ENCODE data around the gene ANKRD23. TPM values are rescaled to one million over a fixed set of nuclear protein-coding genes. Genes with fewer than 3 reads are reported as not detected.
"Not testable (repeated sequence)": the region's sequence is repeated elsewhere in the genome, so short reads cannot be mapped to it uniquely, and the experiment has no call there.

The ANKRD23 gene
- total and polyA plus RNA-seq, 2 experiments from 2014 or later: 1.8 to 4.4 TPM

- Histone ChIP-seq H3K27ac (no peak overlapping the region), H3K9me2 (replicated peaks; ENCODE audit: insufficient read depth) (no peaks in the 10 kb centered on the region), H3K4me3 (no peak overlapping the region), H3K27me3 (no peaks in the 10 kb centered on the region), H4K20me1 (ENCODE audit: insufficient read depth, poor library complexity, severe bottlenecking) (peaks cover 57% of the 10 kb centered on the region), H3K9me3 (ENCODE audit: low read depth) (no peaks in the 10 kb centered on the region), H3K79me2 (peaks cover 54% of the 10 kb centered on the region), H2AFZ (no peak overlapping the region), H3K4me2 (no peak overlapping the region), H3K36me3 (replicated peaks; ENCODE audit: insufficient read depth, low read depth) (no peaks in the 10 kb centered on the region), H3K4me1 (ENCODE audit: insufficient read depth) (peaks cover 38% of the 10 kb centered on the region)
- DNase-seq (ENCODE audit: low spot score): no peak
- 98% methylated on average over 18 of the region's 19 CpGs for WGBS (ENCODE audit: low lambda C conversion rate, missing lambda C conversion rate)
- no peak for TF ChIP-seq EZH2phosphoT487 (IDR thresholded peaks at IDR 0.05; ENCODE audit: low read depth, severe bottlenecking, unreplicated experiment)
- no peak for TF ChIP-seq EZH2 (IDR thresholded peaks at IDR 0.05; ENCODE audit: borderline replicate concordance)
- no peak for TF ChIP-seq CTCF (IDR thresholded peaks at IDR 0.05; ENCODE audit: poor library complexity)
Measured at GRCh38 chr2:96863575-96864342, 19.9 kb upstream of the ANKRD23 start.

DNA sequence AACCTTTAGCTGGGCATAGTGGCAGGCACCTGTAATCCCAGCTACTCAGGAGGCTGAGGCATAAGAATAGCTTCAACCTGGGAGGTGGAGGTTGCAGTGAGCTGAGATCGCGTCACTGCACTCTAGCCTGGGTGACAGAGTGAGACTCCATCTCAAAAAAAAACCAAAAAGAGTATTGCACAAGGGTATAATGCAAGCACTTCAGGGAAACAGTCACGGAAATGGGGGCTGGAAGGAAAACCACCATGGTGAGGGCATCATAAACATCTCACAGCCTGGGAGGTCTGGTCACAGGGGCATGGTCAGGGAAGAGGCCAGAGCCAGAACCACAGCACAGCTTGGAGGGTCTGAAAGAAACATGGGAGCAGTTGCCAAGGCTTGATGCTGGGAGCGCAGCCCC is 19.2 kb upstream of the ANKRD23 start:
- peaks cover 54% of the 10 kb centered on the region for H4K20me1 ChIP-seq (ENCODE audit: insufficient read depth, poor library complexity, severe bottlenecking)
- H3K4me2 ChIP-seq; H3K9me2 ChIP-seq (replicated peaks; ENCODE audit: insufficient read depth); H3K36me3 ChIP-seq (replicated peaks; ENCODE audit: insufficient read depth, low read depth); H3K4me3 ChIP-seq; H3K27me3 ChIP-seq; DNase-seq (ENCODE audit: low spot score); H2AFZ ChIP-seq; H3K9me3 ChIP-seq (ENCODE audit: low read depth): not testable (repeated sequence)
- 97% methylated on average over 4 of the region's 4 CpGs for WGBS (ENCODE audit: low lambda C conversion rate, missing lambda C conversion rate)
- peaks cover 41% of the 10 kb centered on the region for H3K4me1 ChIP-seq (ENCODE audit: insufficient read depth)
- H3K27ac ChIP-seq: peak overlapping the region; percentile 12
- H3K79me2 ChIP-seq: peaks cover 47% of the 10 kb centered on the region

- H3K27ac ChIP-seq: no peak overlapping the region
- H3K27me3 ChIP-seq: no peaks in the 10 kb centered on the region
- H3K4me1 ChIP-seq (ENCODE audit: insufficient read depth): peaks cover 34% of the 10 kb centered on the region
- no peaks in the 10 kb centered on the region for H3K36me3 ChIP-seq (replicated peaks; ENCODE audit: insufficient read depth, low read depth)
- TF ChIP-seq CTCF (IDR thresholded peaks at IDR 0.05; ENCODE audit: poor library complexity) (no peak), EZH2phosphoT487 (IDR thresholded peaks at IDR 0.05; ENCODE audit: low read depth, severe bottlenecking, unreplicated experiment) (no peak), EZH2 (IDR thresholded peaks at IDR 0.05; ENCODE audit: borderline replicate concordance) (no peak)
- 99% methylated on average over 17 of the region's 17 CpGs for WGBS (ENCODE audit: low lambda C conversion rate, missing lambda C conversion rate)
- H3K79me2 ChIP-seq: peaks cover 40% of the 10 kb centered on the region
- no peak overlapping the region for H3K4me3 ChIP-seq
- no peak overlapping the region for H2AFZ ChIP-seq
- H3K9me2 ChIP-seq (replicated peaks; ENCODE audit: insufficient read depth): no peaks in the 10 kb centered on the region
- no peak for DNase-seq (ENCODE audit: low spot score)
- H3K4me2 ChIP-seq: no peak overlapping the region
- H4K20me1 ChIP-seq (ENCODE audit: insufficient read depth, poor library complexity, severe bottlenecking): peaks cover 37% of the 10 kb centered on the region
- H3K9me3 ChIP-seq (ENCODE audit: low read depth): no peaks in the 10 kb centered on the region
Measured at GRCh38 chr2:96861074-96861473, 17.3 kb upstream of the ANKRD23 start.

GRCh38 chr2:96860065-96861029 is 16.5 kb upstream of the ANKRD23 start:
- Histone ChIP-seq H3K36me3 (replicated peaks; ENCODE audit: insufficient read depth, low read depth) (no peaks in the 10 kb centered on the region), H3K4me3 (no peak overlapping the region), H2AFZ (no peak overlapping the region), H3K79me2 (peaks cover 40% of the 10 kb centered on the region), H4K20me1 (ENCODE audit: insufficient read depth, poor library complexity, severe bottlenecking) (peaks cover 30% of the 10 kb centered on the region), H3K4me1 (ENCODE audit: insufficient read depth) (peaks cover 32% of the 10 kb centered on the region), H3K27ac (peak overlapping the region; percentile 64), H3K27me3 (no peaks in the 10 kb centered on the region), H3K9me2 (replicated peaks; ENCODE audit: insufficient read depth) (no peaks in the 10 kb centered on the region), H3K4me2 (no peak overlapping the region), H3K9me3 (ENCODE audit: low read depth) (no peaks in the 10 kb centered on the region)
- WGBS (ENCODE audit: low lambda C conversion rate, missing lambda C conversion rate): 93% methylated on average over 38 of the region's 38 CpGs
- TF ChIP-seq EZH2phosphoT487 (IDR thresholded peaks at IDR 0.05; ENCODE audit: low read depth, severe bottlenecking, unreplicated experiment) (no peak), CTCF (IDR thresholded peaks at IDR 0.05; ENCODE audit: poor library complexity) (no peak), EZH2 (IDR thresholded peaks at IDR 0.05; ENCODE audit: borderline replicate concordance) (no peak)
- no peak for DNase-seq (ENCODE audit: low spot score)

Data from hepatocyte (in vitro differentiated cells).